ENCODE measurements around the gene MAN1B1.

MAN1B1 gene

GRCh38 chr9:137138058-137138721, 51.4 kb downstream of the MAN1B1 start:
- no peak for TF ChIP-seq CTCF (IDR thresholded peaks at IDR 0.05; ENCODE audit: low read depth, low read length)
- no peak for DNase-seq (ENCODE audit: low read depth, low spot score)
- in situ Hi-C loops (cut with HindIII; ENCODE audit: low sequenced_read_pairs): no loop called here
- no peak overlapping the region for H3K4me3 ChIP-seq (ENCODE audit: low read depth, low read length)

- no peak for TF ChIP-seq CTCF (IDR thresholded peaks at IDR 0.05; ENCODE audit: low read depth, low read length)
- H3K4me3 ChIP-seq (ENCODE audit: low read depth, low read length): no peak within 1 kb of the TSS
- no peak for DNase-seq (ENCODE audit: low read depth, low spot score)
- in situ Hi-C loops (cut with HindIII; ENCODE audit: low sequenced_read_pairs): no loop called here
Measured at GRCh38 chr9:137138722-137139467, 52.1 kb downstream of the MAN1B1 start, which contains the start of gene GRIN1. TSS of gene GRIN1 (plus strand) at chr9:137139154. CDS start at chr9:137139487, 333 bp downstream.

- DNase-seq (ENCODE audit: low read depth, low spot score): no peak
- no peak for TF ChIP-seq CTCF (IDR thresholded peaks at IDR 0.05; ENCODE audit: low read depth, low read length)
- in situ Hi-C loops (cut with HindIII; ENCODE audit: low sequenced_read_pairs): no loop called here
- H3K4me3 ChIP-seq (ENCODE audit: low read depth, low read length): no peak overlapping the region
Measured at GRCh38 chr9:137139468-137140150, 52.8 kb downstream of the MAN1B1 start.

GRCh38 chr9:137140151-137141012, 53.6 kb downstream of the MAN1B1 start:
- no peak for TF ChIP-seq CTCF (IDR thresholded peaks at IDR 0.05; ENCODE audit: low read depth, low read length)
- no peak for DNase-seq (ENCODE audit: low read depth, low spot score)
- H3K4me3 ChIP-seq (ENCODE audit: low read depth, low read length): no peak overlapping the region
- in situ Hi-C loops (cut with HindIII; ENCODE audit: low sequenced_read_pairs): no loop called here

GRCh38 chr9:137141050-137141810, 54.4 kb downstream of the MAN1B1 start:
- no peak for TF ChIP-seq CTCF (IDR thresholded peaks at IDR 0.05; ENCODE audit: low read depth, low read length)
- in situ Hi-C loops (cut with HindIII; ENCODE audit: low sequenced_read_pairs): no loop called here
- no peak overlapping the region for H3K4me3 ChIP-seq (ENCODE audit: low read depth, low read length)
- DNase-seq (ENCODE audit: low read depth, low spot score): no peak
